Endothelial cell of umbilical vein (primary cell): ENCODE measurements around the gene XYLT1.

Experiments used
- CTCF ChIP-seq, 2 donors: IDR thresholded peaks; 1 replicate in 1 of 2; 2 replicates in 1 of 2; pipeline ENCODE4 v1.5.1; 2011; ENCODE audit warnings: low read length in 2 of 2, mild to moderate bottlenecking in 2 of 2, moderate library complexity in 2 of 2, control low read depth in 1 of 2, inconsistent platforms in 1 of 2, low read depth in 1 of 2; ENCODE audit not compliant: insufficient read depth in 1 of 2; ENCODE audit errors: extremely low read depth in 1 of 2
- EZH2 ChIP-seq: IDR thresholded peaks from 2 replicates; pipeline ENCODE4 v1.6.1; 2012; ENCODE audit warnings: borderline replicate concordance, low read depth, mild to moderate bottlenecking, moderate library complexity, low read length, inconsistent platforms; ENCODE audit not compliant: severe bottlenecking
- FOS ChIP-seq: IDR thresholded peaks from 2 replicates; pipeline ENCODE4 v1.6.1; 2011; ENCODE audit warnings: mild to moderate bottlenecking, low read length, moderate library complexity, borderline replicate concordance; ENCODE audit not compliant: insufficient read depth
- GATA2 ChIP-seq: IDR thresholded peaks from 2 replicates; pipeline ENCODE4 v1.7.0; 2011; ENCODE audit warnings: low read depth, mild to moderate bottlenecking, moderate library complexity, mixed read lengths, low read length; ENCODE audit not compliant: insufficient read length, insufficient read depth
- JUN ChIP-seq: IDR thresholded peaks from 2 replicates; pipeline ENCODE4 v1.6.1; 2011; ENCODE audit warnings: borderline replicate concordance, low read depth; ENCODE audit not compliant: insufficient read length, insufficient read depth
- MAX ChIP-seq: IDR thresholded peaks from 2 replicates; pipeline ENCODE4 v1.6.1; 2011; ENCODE audit not compliant: insufficient read depth, insufficient read length
- POLR2A ChIP-seq: IDR thresholded peaks from 2 replicates; pipeline ENCODE4 v1.6.1; 2012; ENCODE audit warnings: low read depth, mild to moderate bottlenecking, control low read depth, low read length
- POLR2AphosphoS5 ChIP-seq: IDR thresholded peaks from 2 replicates; pipeline ENCODE4 v1.6.1; 2012; ENCODE audit warnings: low read depth, mild to moderate bottlenecking, control low read depth, low read length, moderate library complexity; ENCODE audit not compliant: insufficient read depth

GRCh38 chr16:17389384-17389783 is 81.4 kb downstream of the XYLT1 start:
- TF ChIP-seq CTCF (IDR thresholded peaks at IDR 0.05; ENCODE audit: extremely low read depth in 1 of 2, insufficient read depth in 1 of 2, low read depth in 1 of 2, low read length in 2 of 2) (no peak), POLR2AphosphoS5 (no peak), MAX (no peak), GATA2 (no peak), EZH2 (no peak), POLR2A (no peak), FOS (no peak), JUN (no peak)
